Testis (tissue), 2 donors: ENCODE data around the gene KLHL6.

Source experiments
- CTCF ChIP-seq, 3 experiments: fragments of 450-650 bp in 2 of 3; fragments of 200-600 bp in 1 of 3; sonication (generic) in 1 of 3; IDR thresholded peaks; one replicate each; pipeline ENCODE4 v1.5.1; 2016 to 2019; ENCODE audit warnings: antibody characterized with exemption in 3 of 3, mild to moderate bottlenecking in 2 of 3, moderate library complexity in 1 of 3
- POLR2A ChIP-seq: fragments of 450-650 bp; IDR thresholded peaks from one replicate; pipeline ENCODE4 v1.6.1; 2017; ENCODE audit warnings: antibody characterized with exemption, mild to moderate bottlenecking, moderate library complexity

DNA sequence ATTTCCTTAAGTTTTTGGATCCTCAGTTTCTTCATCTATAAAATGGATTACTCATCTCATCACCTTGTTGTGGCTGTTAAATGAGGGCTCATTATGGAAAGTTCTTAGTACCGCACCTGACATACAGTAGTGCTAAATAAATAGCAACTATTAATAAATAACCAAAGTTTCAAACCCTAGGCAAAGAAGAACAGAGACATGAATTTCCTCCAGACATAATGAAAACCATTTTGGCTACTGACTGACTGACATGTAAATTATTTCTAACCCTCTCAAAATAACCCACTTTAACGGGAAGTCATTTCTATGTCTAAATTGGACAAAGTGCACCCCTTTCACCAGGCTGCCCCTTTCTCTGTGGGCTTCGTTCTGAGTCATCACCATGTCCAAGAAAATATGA, 17.4 kb upstream of the KLHL6 start:
- TF ChIP-seq CTCF (IDR thresholded peaks at IDR 0.05) (no peak), POLR2A (no peak)
